CD4-positive, alpha-beta T cell treated with Interleukin-21 for 1 hour (primary cell): ENCODE results near the gene HPCAL1.

Source experiments
- DNase-seq: peaks from one replicate; pipeline ENCODE4 v3.0.0-alpha.2; 2020

Gene HPCAL1

GRCh38 chr2:10475221-10475722 is 172.6 kb downstream of the HPCAL1 start:
- DNase-seq, result no peak

GRCh38 chr2:10475811-10476660 is 173.3 kb downstream of the HPCAL1 start:
- DNase-seq, result no peak

- no peak for DNase-seq
Observed at GRCh38 chr2:10476723-10477442, 174.2 kb downstream of the HPCAL1 start.
